HG02852 (cell line): ENCODE results near the gene UNC79.
"Not testable (repeated sequence)": the region's sequence is repeated elsewhere in the genome, so short reads cannot be mapped to it uniquely, and the experiment has no call there.

Experiments
- ATAC-seq: cut with Tn5 transposase; IDR thresholded peaks from one replicate; pipeline ENCODE4 v1.9.1; 2021; ENCODE audit warnings: mild to moderate bottlenecking, moderate library complexity; ENCODE audit not compliant: unreplicated experiment

UNC79 gene

DNA sequence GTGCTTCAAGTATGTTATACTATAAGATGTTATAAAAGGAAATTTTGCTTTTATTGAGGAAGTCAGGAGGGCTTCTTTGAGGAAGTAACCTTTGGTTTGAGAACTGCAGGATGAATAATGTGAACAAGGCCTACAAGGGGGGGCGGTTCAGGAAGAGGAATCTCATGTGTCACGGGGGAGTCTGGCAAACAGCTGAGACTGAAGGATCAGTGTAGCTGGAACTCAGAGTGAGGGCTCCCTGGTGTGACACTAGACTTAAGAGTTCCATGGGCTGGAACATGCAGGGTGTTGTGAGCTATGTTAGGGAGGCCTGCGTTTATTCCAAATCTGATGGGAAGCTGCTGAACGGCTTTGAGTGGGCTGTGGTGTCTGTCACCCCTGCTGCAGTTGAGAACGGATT lies 62.3 kb downstream of the UNC79 start:
- ATAC-seq, result no peak

DNA sequence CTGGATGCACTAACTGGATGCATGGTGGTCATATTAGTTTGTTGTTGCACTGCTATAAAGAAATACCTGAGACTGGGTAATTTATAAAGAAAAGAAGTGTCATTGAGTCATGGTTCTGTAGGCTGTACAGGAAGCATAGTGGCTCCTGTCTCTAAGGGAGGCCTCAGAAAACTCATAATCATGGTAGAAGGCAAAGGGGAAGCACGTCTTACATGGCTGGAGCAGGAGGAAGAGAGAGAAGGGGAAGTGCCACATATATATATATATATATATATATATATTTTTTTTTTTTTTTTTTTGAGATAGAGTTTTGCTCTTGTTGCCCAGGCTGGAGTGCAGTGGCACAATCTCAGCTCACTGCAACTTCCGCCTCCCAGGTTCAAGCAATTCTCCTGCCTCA lies 62.9 kb downstream of the UNC79 start:
- ATAC-seq, result not testable (repeated sequence)

DNA sequence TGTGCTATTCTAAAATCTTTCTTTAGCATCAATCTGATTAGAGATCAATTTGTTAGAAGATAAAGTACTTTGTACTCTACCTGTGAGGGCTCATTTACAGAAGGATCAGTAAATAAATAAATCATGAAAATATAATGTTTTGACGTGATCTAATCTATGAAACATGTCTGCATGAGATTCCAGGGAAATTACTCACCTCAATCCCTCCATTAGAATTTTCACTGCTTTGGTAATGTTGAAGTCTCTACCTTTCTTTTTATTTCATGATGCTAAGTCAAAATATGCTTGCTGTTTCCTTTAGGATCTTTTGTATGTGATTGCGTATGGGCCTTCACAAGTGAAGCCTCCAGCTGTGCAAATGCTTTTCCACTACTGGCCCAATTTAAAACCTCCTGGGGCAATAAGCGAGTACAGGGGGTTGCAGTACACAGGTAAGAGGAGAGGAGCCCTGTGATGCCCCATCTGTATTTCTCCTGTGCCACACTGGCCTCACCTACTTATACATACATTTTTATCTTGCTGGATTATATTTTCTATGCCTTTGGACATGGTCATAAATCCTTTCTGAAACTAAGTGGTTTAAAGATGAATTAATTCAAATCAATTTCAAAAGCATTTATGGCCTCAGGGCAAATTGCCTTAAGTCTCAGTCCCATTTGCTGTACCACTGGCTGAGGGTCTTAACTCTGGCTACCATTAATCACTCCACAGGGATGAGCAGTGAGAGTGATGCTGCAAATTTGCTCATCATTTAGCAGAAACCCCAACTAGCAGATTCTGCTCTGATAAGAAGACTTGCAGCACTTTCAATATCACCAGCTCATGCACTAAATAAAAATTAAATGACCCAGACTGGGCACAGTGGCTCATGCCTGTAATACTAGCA lies 66.4 kb downstream of the UNC79 start:
- ATAC-seq, result no peak

DNA sequence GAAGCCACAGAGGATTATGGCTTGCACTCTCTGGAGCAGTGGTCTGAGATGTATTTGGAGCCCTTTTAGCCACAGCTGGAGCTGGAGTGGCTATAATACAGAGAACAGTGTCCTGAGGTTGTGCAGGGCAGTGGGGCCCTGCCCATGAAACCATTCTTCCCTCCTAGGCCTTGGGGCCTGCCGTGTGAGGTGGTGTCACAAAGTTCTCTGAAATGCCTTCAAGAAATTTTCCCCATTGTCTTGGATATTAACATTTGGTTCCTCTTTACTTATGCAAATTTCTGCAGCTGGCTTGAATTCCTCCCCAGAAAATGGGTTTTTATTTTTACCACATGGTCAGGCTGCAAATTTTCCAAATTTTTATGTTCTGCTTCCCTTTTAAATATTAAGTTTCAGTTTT lies 79.3 kb downstream of the UNC79 start:
- no peak for ATAC-seq

DNA sequence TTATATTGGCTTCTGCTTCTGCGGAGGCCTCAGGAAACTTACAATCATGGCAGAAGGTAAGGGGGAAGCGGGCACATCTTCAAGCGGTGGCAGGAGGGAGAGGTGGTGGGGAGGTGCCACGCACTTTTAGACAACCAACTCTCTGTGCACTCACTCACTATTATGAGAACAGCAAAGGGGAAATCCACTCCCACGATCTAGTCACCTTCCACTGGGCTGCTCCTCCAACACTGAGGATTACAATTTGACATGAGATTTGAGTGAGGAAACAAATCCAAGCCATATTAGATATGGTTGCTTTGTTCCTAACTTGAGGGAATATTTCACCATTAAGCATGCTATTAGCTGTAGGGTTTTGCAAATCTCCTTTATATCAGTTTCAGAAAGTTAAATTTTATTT lies 80.3 kb downstream of the UNC79 start:
- no peak for ATAC-seq

DNA sequence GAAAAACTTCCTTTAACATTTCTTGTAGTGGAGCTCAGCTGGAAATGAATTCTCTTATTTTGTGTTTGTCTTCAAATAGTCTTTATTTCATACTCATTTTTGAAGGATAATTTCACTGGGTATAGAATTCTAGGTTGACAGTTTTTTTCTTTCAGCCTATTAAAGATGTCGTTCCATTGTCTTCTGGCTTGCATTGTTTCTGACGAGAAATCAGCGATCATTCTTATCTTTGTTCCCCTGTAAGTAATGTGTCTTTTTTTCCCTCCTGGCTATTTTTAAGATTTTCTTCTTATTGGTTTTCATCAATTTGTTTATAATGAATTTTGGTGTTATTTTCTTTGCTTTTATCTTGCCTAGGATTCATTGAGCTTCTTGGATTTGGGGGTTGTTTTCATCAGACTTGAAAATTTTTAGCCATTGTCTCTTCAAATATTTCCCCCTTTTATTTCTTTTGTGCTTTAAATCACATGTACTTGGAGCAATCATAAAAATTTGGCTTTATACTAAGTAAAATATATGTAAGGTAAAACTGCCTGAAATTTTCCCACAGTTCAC lies 89.4 kb downstream of the UNC79 start:
- ATAC-seq, result no peak

DNA sequence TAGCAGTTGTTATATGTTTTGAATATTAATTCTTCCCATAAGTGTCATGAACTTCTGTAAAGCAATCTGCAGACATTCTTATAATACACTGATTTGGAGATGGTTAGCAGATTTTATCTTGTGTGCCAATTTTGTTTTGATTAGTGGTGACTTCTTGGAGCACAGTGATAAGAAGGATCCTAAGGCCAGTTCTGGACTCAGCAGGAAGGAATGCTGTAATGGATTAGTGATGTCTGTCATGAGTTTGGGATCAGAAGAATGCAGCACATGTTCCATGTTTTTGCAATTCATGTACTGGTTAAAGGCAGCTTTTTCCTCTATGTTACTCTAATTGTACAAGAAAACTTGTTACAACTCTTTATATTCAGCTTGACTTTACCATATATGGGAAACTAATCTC lies 91.5 kb downstream of the UNC79 start:
- ATAC-seq, result no peak

DNA sequence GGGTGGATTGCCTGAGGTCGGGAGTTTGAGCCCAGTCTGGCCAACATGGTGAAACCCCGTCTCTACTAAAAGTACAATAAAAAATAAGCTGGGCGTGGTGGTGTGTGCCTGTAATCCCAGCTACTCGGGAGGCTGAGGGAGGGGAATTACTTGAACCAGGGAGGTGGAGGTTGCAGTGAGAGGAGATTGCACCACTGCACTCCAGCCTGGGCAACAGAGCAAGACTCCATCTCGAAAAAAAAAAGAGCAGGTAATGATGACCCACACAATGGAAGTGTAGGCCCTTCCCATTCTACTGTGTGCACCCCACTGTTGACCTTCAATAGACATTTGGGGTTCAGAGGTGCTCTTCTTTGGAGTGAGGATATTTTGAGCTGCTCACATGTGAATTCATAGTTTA lies 94.5 kb downstream of the UNC79 start:
- not testable (repeated sequence) for ATAC-seq

DNA sequence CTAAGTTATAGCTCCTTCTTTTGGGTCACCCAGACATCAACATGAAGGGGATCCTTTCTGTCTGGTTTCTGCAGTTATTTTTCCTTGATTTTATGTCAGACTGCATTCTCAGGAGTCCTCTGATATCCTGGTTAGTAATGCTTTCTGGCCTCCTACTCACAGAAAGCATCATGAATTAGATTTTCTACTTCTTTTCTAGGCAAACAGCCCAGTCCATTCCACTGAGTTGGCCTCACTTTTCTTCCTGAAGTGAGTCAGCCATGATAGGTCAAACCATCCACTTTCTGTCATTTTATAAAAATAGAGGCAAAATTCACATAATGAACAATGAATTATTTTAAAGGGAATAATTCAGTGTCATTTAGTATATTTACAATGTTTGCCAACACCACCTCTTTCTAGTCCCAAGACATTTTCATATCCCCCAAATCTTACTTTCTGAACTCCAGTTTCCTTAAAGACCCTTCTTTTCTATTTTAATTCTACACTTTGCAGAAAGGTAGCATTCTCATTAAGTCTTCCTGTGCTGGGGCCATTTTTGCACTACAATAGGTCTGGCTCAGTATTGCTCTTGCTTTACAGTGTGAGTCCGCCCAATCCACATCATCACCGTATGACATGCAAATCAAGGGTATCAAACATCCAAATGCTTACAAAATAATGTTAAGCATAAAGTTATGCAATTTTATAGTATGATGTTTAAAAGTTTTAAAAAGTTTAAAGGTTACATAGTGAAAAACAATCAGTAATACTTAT lies 95.1 kb downstream of the UNC79 start:
- no peak for ATAC-seq

DNA sequence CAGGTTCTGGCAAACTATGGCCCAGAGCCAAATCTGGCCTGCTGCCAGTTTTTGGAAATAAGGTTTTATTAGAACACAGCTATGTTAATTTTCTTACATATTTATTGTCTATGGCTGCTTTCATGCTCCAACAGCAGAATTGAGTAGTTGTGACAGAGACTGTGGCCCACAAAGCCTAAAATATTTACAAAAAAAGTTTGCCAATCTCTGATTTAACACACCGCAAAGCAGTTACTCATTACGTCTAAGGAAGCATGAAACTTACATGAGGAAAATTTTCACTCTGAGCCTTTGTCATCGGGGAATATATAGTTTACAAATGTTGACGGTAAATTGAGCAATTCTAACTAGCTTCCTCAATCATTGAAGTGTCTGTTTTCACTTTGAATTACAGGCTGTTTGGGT lies 96.5 kb downstream of the UNC79 start:
- ATAC-seq, result no peak

DNA sequence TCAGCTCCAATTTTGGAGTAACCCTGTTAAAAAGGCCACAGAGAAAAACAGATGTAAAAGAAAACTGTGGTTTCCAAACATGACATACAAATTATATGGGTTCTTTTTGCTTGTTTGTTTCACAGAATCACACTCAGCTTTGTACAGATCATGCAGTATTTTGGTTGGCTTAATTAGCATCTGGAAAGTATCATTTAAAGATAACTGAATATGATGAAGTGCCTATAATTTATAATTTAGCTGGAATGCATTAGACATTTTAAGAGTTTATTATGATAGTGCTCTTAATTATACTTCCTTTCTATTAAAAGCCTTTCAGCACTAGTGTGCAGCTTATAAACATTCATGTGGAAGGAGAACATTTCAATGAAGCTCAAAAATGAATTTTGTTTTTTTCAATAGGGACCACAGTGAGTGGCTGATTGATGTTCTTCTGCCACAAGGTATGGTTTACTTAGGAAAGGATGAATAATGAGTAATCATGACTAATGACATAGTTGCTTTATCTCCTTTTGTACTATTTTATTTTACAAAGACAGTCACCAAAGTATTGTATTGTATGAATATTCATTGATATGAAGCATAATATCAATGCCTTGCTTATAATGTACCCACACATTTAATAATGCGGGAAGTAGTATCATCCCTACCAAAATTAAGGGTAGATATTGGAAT lies 98.3 kb downstream of the UNC79 start:
- no peak for ATAC-seq

DNA sequence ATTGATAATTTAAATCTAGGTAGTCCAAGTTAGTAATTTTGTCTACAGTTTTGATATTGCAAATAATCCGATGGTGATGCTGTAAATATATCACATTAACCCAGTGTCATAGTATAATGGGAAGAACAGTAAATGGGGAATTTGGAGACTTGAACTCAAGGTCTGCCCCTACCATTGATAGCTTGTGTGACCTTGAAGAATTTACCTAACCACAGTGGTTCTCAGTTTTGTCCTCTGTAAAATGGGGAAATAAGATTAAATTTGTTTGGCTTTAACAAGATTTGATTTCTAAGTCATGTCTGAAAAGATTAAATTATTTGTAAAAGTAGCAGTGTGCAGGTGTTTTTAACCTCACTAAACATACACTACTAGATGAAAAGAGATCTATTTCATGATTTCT lies 100.9 kb downstream of the UNC79 start:
- ATAC-seq, result no peak

DNA sequence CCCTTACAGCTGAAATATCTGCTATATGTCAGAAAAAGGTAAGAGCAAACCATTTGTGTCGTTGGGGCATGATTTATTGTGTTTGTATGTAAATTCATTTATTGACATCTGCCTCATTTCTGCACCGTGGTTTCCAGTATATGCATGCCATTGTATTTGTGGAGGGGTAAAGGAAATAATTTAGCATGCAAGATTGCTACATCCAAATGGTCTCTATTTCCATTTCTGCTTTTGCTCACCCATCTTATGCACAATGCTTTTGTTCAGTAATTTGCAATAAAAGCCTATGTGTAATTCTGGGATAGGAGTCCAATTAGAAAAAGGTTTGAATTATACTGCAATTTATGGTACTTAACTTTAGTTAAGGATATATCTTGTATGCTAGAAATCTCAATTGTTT lies 101.8 kb downstream of the UNC79 start:
- no peak for ATAC-seq

DNA sequence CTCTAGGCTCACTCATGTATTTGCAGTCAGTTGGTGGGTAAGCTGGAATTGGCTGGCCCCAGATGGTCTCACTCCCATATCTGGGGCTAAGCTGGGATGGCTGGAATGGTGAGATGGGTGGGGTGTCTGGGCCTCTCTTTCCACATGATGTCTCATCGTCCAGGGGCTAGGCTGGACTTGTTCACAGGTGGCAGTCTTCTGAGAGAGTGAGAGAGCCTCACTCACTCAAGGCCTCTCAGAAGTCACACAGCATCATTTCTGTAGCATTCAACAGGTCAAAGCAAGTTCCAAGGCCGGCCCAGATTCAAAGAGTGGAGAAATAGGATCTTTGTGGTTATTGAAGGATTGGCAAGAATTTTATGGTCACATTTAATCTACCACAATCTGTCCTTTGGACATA lies 102.7 kb downstream of the UNC79 start:
- peak; percentile 33 for ATAC-seq

DNA sequence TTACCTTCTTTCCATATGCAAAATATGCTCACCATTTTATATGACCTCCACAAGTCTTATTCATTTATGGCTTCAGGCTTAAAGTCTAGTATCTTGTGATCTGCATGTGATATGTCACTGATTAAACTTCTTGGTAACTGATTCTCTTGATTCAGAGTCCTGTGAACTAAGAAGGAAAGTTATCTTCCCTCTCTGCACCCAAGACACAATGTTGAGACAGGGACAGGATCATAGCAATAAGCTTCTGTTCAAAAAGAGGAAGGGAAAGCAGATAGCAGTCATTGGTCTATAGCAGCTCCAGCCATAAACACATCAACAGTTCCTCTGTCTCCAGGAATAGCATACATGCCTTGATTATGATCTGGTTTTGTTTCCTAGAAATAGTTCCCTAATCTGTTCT lies 103.1 kb downstream of the UNC79 start:
- peak; percentile 87 for ATAC-seq

DNA sequence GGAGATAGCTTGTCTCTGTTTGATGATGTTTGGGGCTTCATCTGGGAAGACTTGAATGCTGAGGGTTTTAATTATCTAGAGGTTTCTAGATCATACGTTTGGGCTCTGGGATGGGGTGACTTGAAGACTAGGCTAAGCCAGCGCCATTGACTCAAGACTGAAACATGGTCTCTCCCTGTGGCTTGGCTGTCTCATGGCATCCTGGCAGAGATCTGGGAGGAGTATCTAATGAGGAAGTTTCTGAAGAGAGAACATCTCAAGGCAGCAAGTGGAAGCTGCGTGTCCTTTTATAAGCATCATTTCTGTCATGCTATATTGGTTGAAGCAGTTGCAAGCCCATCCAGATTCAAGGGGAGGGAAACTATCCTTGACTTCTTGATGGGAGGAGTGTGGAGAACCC lies 104.8 kb downstream of the UNC79 start:
- no peak for ATAC-seq

DNA sequence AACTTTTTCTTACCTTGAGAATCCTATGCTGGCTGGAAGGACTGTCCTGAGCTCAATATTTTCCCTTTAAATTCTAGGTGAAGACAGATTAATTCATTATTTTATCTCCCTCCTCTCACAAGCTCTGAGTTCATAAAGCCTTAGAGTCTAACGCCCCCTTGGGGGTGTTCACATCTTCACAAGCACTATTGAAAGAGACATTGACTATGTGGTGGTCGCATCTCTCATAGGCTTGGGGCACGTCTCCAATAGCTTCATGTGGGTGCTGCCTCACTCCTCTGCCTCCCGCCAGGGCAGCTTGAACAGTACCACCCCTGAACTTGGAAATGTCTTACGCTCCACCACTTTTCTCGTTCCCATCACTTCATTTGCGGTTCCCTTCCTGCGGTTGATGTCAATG lies 106.2 kb downstream of the UNC79 start:
- ATAC-seq, result no peak

DNA sequence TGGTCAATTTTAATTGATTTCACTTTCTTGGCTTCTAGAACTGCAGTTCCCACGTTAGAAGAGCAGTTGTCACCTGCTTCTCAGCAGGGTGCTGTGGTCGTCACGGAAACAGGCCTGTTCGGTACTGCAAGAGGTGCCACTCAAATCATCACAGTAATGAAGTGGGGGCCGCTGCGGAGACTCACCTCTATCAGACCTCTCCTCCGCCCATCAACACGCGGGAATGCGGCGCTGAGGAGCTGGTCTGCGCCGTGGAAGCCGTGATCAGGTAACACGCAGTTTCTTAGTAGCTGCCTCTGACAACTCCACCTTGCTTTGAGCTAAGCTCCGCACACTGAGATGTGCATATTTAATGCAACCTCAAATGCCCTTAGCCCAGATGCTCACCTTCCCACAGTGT lies 107.2 kb downstream of the UNC79 start:
- ATAC-seq, result no peak

DNA sequence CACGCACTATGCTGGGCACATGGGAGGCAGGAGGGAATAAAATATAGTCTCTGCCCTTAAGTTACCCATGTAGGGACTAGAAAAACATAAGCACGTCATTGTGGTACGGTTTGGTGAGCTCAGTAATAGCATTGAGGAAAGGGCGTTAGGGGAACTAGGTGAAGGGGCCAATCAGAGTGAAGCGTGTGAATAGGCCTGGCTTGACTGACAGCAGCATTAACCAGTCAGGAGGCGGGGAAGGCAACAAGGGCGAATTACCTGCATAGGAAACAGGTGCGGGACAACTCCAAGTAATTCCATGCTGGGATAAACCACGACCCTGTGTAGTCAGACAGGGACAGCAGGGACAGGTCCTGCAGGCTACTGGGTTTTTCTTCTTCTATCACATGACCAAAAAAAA lies 107.7 kb downstream of the UNC79 start:
- no peak for ATAC-seq

DNA sequence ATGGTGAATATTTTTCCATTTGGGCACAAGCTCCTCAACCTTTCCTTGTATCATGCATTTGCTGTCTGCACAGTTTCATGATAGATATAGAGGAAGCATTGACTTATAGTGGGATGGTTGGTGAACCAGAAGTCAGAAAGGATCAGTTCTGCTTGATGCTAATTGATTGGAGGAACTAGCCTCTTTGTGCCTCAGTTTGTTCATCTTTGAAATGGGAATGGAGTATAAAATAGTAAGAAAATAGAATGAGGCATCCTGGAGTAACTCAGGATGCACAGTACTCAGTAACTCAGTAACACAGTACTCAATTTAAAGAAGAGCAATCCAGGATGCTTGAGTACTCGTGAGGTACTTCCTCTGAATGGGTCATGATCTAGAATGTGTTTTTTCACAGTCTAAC lies 109.5 kb downstream of the UNC79 start:
- no peak for ATAC-seq

DNA sequence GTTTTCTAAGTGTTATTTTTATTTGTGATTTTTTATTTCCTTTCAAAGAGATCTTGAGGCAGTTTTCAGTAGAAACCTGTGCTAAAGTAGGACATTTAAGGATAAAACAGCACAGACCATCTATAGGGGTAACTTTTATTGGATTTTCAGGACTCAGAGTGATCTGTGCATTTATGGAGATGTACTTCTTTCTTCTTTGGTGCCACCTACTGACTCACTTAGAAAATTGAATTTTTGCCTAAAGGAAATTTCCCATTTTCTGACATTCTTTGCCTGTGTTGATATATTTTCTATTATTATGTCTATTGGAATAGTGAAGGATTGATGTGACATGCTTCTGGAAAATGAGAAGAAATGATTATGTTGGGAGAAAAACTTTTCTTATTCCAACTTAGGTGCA lies 113.0 kb downstream of the UNC79 start:
- ATAC-seq, result no peak
